WTC11 (cell line): ENCODE measurements around the gene TSPAN6. TPM values are rescaled to one million over a fixed set of nuclear protein-coding genes. Genes with fewer than 3 reads are reported as not detected.
A peak's percentile ranks its signal among the peaks of the same experiment; 100 is the strongest.

Source experiments
- ATAC-seq: fragments of 200-7000 bp; cut with Tn5 transposase; 2 replicates; pipeline ENCODE4 v1.10.0; 2021; ENCODE audit warnings: mild to moderate bottlenecking, moderate library complexity
- CTCF ChIA-PET: fragments of 300-600 bp; sonication (Branson Sonifier 250); formaldehyde crosslinking; loops from one replicate; lab custom pipeline; 2021; ENCODE audit warnings: antibody characterized with exemption; lab: Charles Lee
- POLR2A ChIA-PET: fragments of 350-600 bp; sonication (Branson Sonifier 250); formaldehyde crosslinking; loops from one replicate; lab custom pipeline; 2021; ENCODE audit warnings: antibody characterized with exemption; lab: Charles Lee
- DNase-seq: peaks from one replicate; pipeline ENCODE4 v3.0.0; 2021; ENCODE audit warnings: low spot score
- H3K27ac Mint-ChIP-seq: 2 replicates; pipeline ENCODE4 v1.8.0; 2021; ENCODE audit warnings: mixed read lengths
- H3K27me3 Mint-ChIP-seq: 2 replicates; pipeline ENCODE4 v1.8.0; 2021; ENCODE audit warnings: low read depth, mild to moderate bottlenecking, moderate library complexity, mixed read lengths
- H3K36me3 Mint-ChIP-seq: 2 replicates; pipeline ENCODE4 v1.8.0; 2021; ENCODE audit warnings: mixed read lengths
- H3K4me1 Mint-ChIP-seq: 2 replicates; pipeline ENCODE4 v1.8.0; 2022; ENCODE audit warnings: mixed read lengths
- H3K4me3 Mint-ChIP-seq: 2 replicates; pipeline ENCODE4 v1.8.0; 2021; ENCODE audit warnings: mild to moderate bottlenecking, moderate library complexity, mixed read lengths
- H3K9me3 Mint-ChIP-seq: 2 replicates; pipeline ENCODE4 v1.8.0; 2021; ENCODE audit warnings: mixed read lengths
- FOXP1 ChIP-seq: sonication (generic); formaldehyde crosslinking; IDR thresholded peaks from 2 replicates; pipeline ENCODE4 v1.8.0; 2022; ENCODE audit warnings: missing genetic modification reagents, mild to moderate bottlenecking, moderate library complexity, borderline replicate concordance
- GABPB1 ChIP-seq: sonication (generic); formaldehyde crosslinking; IDR thresholded peaks from 2 replicates; pipeline ENCODE4 v1.8.1; 2023; ENCODE audit warnings: mild to moderate bottlenecking, missing genetic modification reagents
- IRF2 ChIP-seq: sonication (generic); formaldehyde crosslinking; IDR thresholded peaks from 2 replicates; pipeline ENCODE4 v1.8.0; 2022; ENCODE audit warnings: low read depth, missing genetic modification reagents, borderline replicate concordance
- NFE2L1 ChIP-seq: sonication (generic); formaldehyde crosslinking; IDR thresholded peaks from 2 replicates; pipeline ENCODE4 v1.8.1; 2023; ENCODE audit warnings: missing genetic modification reagents
- NR1H2 ChIP-seq: sonication (generic); formaldehyde crosslinking; IDR thresholded peaks from 2 replicates; pipeline ENCODE4 v1.9.0; 2021; ENCODE audit warnings: mild to moderate bottlenecking, moderate library complexity, missing genetic modification reagents
- NR3C1 ChIP-seq: sonication (generic); formaldehyde crosslinking; conservative IDR thresholded peaks from 2 replicates; pipeline ENCODE4 v1.8.1; 2023; ENCODE audit warnings: low read depth, mild to moderate bottlenecking, missing genetic modification reagents
- ZNF263 ChIP-seq: sonication (generic); formaldehyde crosslinking; IDR thresholded peaks from 2 replicates; pipeline ENCODE4 v1.8.1; 2022; ENCODE audit warnings: low read depth, mild to moderate bottlenecking, moderate library complexity, missing genetic modification reagents
- total RNA-seq: library from RNA; stranded (reverse); gene quantifications from 3 replicates; pipeline ENCODE4 v1.2.3, GENCODE V29; 2021
- TF ChIP-seq, protein P1 (sequence below): sonication (generic); formaldehyde crosslinking; IDR thresholded peaks from 2 replicates; pipeline ENCODE4 v1.8.1; 2022; ENCODE audit warnings: low read depth, mild to moderate bottlenecking, moderate library complexity, missing genetic modification reagents, borderline replicate concordance
- TF ChIP-seq, protein P2 (sequence below): sonication (generic); formaldehyde crosslinking; IDR thresholded peaks from 2 replicates; pipeline ENCODE4 v1.8.0; 2022; ENCODE audit warnings: mild to moderate bottlenecking, missing genetic modification reagents
- TF ChIP-seq, protein P3 (sequence below): sonication (generic); formaldehyde crosslinking; conservative IDR thresholded peaks from 2 replicates; pipeline ENCODE4 v1.8.1; 2022; ENCODE audit warnings: mild to moderate bottlenecking, missing genetic modification reagents
- TF ChIP-seq, protein P4 (sequence below): sonication (generic); formaldehyde crosslinking; conservative IDR thresholded peaks from 2 replicates; pipeline ENCODE4 v1.8.1; 2023; ENCODE audit warnings: mild to moderate bottlenecking, low read depth, missing genetic modification reagents, moderate library complexity
- TF ChIP-seq, protein P5 (sequence below): sonication (generic); formaldehyde crosslinking; IDR thresholded peaks from 2 replicates; pipeline ENCODE4 v1.8.1; 2022; ENCODE audit warnings: missing genetic modification reagents, borderline replicate concordance
- TF ChIP-seq, protein P6 (sequence below): sonication (generic); formaldehyde crosslinking; IDR thresholded peaks from 2 replicates; pipeline ENCODE4 v1.8.1; 2023; ENCODE audit warnings: mild to moderate bottlenecking, missing genetic modification reagents, moderate library complexity
- TF ChIP-seq, protein P7 (sequence below): fragments of 250-450 bp; sonication (Bioruptor Pico); IDR thresholded peaks from 2 replicates; pipeline ENCODE4 v1.9.0; 2021; ENCODE audit warnings: mild to moderate bottlenecking

TSPAN6 gene
- total RNA-seq, 1 experiment from 2014 or later, result 47.0 TPM

DNA sequence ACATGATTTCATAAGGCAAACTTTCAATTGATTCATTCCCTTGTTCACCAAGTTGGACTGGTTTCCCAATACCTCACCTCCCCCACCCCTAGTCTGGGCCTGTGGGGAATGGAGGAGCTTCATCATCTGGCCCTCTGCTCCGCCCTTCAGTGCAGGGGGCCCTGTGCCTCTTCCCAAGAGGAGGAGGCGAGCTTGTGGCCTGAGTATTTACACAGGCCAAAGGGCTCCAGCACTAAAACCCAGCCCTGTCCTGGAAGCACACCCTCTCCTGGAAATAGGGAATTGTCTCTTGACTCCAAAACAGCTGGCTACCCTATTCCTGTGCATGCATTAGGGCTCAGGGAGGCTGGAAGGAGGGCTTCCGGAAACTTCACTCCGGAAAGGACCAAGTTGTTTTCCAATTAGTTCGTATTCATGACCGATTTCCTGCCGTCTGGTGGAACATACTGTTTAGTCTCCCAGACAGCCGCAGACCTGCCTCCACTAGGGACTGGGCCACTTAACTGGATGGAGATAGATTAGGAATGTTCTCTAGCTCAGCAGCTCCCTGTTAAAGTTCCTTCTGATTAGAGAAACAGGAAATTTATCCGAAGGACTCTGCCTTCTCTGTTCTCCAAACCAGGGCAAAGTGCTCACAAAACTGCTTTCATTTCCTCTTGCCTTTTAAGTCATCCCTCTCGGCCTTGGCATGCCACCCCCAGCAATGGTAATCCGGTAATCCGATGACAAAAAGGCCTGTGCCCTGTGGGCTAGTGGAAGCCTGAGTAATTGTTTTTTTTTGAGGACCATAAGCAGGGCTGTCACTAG is 13.1 kb upstream of the TSPAN6 start (continued):
- TF ChIP-seq, protein P1, sequence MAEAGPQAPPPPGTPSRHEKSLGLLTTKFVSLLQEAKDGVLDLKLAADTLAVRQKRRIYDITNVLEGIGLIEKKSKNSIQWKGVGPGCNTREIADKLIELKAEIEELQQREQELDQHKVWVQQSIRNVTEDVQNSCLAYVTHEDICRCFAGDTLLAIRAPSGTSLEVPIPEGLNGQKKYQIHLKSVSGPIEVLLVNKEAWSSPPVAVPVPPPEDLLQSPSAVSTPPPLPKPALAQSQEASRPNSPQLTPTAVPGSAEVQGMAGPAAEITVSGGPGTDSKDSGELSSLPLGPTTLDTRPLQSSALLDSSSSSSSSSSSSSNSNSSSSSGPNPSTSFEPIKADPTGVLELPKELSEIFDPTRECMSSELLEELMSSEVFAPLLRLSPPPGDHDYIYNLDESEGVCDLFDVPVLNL, result no peak
- peak; percentile 24; the same call in 1 of the 2 replicates for TF ChIP-seq GABPB1 (CRISPR knock-in tag)
- TF ChIP-seq, all 79 proteins: peak for 1

DNA sequence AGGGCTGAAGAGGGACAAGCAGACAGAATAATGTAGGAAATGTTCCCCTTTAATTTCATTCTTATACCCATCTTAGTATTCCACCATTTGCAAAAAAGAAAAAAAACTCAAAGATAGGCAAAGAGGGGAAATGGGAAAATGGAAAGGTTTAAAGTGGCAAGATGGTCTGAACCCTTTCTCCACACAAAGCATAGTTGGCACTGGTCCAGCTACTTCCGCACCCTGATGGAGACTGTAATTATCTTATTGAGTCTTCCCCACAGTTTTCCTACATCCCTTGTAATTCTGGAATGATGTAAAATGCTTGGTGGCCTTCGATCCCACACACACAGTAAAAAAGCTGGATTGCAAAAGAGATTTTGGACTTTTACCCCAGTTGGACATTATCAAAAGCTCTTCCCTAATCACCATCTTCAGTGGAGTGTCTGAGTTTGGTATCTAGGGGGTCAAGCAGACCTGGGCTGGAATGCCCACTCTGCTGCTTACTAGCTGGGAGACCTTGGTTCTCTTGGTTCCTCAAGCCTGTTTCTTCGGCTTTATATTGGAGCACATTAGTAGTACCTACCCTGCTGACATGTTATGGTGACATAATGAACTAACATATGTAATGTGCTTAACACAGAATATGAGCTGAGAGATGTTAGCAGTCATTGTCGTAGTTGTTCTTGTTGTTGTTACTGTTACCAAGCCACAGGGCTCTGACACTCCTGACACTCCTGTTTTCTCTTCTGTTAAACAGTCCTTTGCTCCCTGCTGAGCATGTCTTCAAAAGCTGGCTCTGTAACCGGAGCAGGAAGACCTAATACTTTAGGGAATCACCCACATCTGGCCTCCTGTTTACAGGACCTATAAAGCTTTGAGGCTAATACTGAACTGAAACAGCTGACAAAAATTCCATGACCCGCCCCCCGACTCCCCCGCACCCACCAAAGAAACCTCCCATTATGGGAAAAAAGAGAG is 12.1 kb upstream of the TSPAN6 start:
- no peaks in the 10 kb centered on the region for H3K36me3 Mint-ChIP-seq
- no peak for DNase-seq
- H3K4me3 Mint-ChIP-seq, result 0 out of 2 replicates have a peak overlapping the region, but pooled peaks have one; percentile 6
- ATAC-seq, result peak; percentile 37; the same call in 1 of the 2 replicates
- H3K9me3 Mint-ChIP-seq, result no peaks in the 10 kb centered on the region
- TF ChIP-seq NR3C1, result no peak
- TF ChIP-seq, protein P2, sequence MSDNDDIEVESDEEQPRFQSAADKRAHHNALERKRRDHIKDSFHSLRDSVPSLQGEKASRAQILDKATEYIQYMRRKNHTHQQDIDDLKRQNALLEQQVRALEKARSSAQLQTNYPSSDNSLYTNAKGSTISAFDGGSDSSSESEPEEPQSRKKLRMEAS (CRISPR knock-in tag), result no peak
- TF ChIP-seq, protein P3, sequence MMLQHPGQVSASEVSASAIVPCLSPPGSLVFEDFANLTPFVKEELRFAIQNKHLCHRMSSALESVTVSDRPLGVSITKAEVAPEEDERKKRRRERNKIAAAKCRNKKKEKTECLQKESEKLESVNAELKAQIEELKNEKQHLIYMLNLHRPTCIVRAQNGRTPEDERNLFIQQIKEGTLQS (CRISPR knock-in tag), result no peak
- TF ChIP-seq, protein P4, sequence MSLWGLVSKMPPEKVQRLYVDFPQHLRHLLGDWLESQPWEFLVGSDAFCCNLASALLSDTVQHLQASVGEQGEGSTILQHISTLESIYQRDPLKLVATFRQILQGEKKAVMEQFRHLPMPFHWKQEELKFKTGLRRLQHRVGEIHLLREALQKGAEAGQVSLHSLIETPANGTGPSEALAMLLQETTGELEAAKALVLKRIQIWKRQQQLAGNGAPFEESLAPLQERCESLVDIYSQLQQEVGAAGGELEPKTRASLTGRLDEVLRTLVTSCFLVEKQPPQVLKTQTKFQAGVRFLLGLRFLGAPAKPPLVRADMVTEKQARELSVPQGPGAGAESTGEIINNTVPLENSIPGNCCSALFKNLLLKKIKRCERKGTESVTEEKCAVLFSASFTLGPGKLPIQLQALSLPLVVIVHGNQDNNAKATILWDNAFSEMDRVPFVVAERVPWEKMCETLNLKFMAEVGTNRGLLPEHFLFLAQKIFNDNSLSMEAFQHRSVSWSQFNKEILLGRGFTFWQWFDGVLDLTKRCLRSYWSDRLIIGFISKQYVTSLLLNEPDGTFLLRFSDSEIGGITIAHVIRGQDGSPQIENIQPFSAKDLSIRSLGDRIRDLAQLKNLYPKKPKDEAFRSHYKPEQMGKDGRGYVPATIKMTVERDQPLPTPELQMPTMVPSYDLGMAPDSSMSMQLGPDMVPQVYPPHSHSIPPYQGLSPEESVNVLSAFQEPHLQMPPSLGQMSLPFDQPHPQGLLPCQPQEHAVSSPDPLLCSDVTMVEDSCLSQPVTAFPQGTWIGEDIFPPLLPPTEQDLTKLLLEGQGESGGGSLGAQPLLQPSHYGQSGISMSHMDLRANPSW (CRISPR knock-in tag), result no peak
- TF ChIP-seq, protein P5, sequence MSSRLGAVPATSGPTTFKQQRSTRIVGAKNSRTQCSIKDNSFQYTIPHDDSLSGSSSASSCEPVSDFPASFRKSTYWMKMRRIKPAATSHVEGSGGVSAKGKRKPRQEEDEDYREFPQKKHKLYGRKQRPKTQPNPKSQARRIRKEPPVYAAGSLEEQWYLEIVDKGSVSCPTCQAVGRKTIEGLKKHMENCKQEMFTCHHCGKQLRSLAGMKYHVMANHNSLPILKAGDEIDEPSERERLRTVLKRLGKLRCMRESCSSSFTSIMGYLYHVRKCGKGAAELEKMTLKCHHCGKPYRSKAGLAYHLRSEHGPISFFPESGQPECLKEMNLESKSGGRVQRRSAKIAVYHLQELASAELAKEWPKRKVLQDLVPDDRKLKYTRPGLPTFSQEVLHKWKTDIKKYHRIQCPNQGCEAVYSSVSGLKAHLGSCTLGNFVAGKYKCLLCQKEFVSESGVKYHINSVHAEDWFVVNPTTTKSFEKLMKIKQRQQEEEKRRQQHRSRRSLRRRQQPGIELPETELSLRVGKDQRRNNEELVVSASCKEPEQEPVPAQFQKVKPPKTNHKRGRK (CRISPR knock-in tag), result no peak
- TF ChIP-seq, protein P6, sequence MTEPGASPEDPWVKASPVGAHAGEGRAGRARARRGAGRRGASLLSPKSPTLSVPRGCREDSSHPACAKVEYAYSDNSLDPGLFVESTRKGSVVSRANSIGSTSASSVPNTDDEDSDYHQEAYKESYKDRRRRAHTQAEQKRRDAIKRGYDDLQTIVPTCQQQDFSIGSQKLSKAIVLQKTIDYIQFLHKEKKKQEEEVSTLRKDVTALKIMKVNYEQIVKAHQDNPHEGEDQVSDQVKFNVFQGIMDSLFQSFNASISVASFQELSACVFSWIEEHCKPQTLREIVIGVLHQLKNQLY (CRISPR knock-in tag), result no peak
- TF ChIP-seq ZNF263 (CRISPR knock-in tag), result no peak
- no peak for TF ChIP-seq NR1H2 (CRISPR knock-in tag)
- TF ChIP-seq NFE2L1, result no peak
- no peak for TF ChIP-seq FOXP1 (CRISPR knock-in tag)
- TF ChIP-seq, protein P7, sequence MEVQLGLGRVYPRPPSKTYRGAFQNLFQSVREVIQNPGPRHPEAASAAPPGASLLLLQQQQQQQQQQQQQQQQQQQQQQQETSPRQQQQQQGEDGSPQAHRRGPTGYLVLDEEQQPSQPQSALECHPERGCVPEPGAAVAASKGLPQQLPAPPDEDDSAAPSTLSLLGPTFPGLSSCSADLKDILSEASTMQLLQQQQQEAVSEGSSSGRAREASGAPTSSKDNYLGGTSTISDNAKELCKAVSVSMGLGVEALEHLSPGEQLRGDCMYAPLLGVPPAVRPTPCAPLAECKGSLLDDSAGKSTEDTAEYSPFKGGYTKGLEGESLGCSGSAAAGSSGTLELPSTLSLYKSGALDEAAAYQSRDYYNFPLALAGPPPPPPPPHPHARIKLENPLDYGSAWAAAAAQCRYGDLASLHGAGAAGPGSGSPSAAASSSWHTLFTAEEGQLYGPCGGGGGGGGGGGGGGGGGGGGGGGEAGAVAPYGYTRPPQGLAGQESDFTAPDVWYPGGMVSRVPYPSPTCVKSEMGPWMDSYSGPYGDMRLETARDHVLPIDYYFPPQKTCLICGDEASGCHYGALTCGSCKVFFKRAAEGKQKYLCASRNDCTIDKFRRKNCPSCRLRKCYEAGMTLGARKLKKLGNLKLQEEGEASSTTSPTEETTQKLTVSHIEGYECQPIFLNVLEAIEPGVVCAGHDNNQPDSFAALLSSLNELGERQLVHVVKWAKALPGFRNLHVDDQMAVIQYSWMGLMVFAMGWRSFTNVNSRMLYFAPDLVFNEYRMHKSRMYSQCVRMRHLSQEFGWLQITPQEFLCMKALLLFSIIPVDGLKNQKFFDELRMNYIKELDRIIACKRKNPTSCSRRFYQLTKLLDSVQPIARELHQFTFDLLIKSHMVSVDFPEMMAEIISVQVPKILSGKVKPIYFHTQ (CRISPR knock-in tag), result no peak
- no peak for TF ChIP-seq IRF2 (CRISPR knock-in tag)
- CTCF ChIA-PET, result interaction anchor here (0.5 to 3.8 kb wide), 7 partner anchors 11 to 120 kb away, joined by 3 to 14 read pairs (median 4); partner anchors contain the start of gene TSPAN6
- H3K27ac Mint-ChIP-seq, result no peak overlapping the region
- POLR2A ChIA-PET, result no interaction called here
- peaks cover 38% of the 10 kb centered on the region for H3K4me1 Mint-ChIP-seq
- peaks cover 3% of the 10 kb centered on the region for H3K27me3 Mint-ChIP-seq
